ENCODE data around the gene ANG.
"Not testable (repeated sequence)": the region's sequence is repeated elsewhere in the genome, so short reads cannot be mapped to it uniquely, and the experiment has no call there.

The ANG gene

GRCh38 chr14:20662968-20663732, 25.4 kb upstream of the ANG start:
- FAIRE-seq: no peak
- TF ChIP-seq, protein P1, sequence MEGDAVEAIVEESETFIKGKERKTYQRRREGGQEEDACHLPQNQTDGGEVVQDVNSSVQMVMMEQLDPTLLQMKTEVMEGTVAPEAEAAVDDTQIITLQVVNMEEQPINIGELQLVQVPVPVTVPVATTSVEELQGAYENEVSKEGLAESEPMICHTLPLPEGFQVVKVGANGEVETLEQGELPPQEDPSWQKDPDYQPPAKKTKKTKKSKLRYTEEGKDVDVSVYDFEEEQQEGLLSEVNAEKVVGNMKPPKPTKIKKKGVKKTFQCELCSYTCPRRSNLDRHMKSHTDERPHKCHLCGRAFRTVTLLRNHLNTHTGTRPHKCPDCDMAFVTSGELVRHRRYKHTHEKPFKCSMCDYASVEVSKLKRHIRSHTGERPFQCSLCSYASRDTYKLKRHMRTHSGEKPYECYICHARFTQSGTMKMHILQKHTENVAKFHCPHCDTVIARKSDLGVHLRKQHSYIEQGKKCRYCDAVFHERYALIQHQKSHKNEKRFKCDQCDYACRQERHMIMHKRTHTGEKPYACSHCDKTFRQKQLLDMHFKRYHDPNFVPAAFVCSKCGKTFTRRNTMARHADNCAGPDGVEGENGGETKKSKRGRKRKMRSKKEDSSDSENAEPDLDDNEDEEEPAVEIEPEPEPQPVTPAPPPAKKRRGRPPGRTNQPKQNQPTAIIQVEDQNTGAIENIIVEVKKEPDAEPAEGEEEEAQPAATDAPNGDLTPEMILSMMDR (IDR thresholded peaks at IDR 0.05; ENCODE audit: insufficient read depth, missing control alignments): peak; percentile 30
- no peak for DNase-seq (ENCODE audit: insufficient read length, low spot score)

DNA sequence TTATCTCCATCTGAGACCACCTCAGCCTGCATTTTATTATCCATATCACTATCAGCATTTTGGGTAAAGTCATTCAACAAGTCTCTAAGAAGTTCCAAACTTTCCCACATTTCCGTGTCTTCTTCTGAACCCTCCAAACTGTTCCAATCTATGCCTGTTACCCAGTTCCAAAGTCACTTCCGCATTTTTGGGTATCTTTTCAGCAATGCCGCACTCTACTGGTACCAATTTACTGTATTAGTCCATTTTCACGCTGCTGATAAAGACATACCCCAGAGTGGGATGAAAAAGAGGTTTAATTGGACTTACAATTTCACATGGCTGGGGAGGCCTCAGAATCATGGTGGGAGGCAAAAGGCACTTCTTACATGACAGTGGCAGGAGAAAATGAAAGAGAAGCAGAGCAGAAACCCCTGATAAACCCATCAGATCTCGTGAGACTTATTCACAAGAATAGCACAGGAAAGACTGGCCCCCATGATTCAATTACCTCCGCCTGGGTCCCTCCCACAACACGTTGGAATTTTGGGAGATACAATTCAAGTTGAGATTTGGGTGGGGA, 22.1 kb upstream of the ANG start:
- not testable (repeated sequence) for FAIRE-seq; DNase-seq (ENCODE audit: insufficient read length, low spot score)

- DNase-seq (ENCODE audit: insufficient read length, low spot score): no peak
- FAIRE-seq: no peak
- TF ChIP-seq, protein P1 (IDR thresholded peaks at IDR 0.05; ENCODE audit: insufficient read depth, missing control alignments): no peak
These were observed 20.6 kb upstream of the ANG start for GRCh38 chr14:20667957-20668356.

GRCh38 chr14:20668969-20669368, 19.6 kb upstream of the ANG start:
- FAIRE-seq (no peak), DNase-seq (ENCODE audit: insufficient read length, low spot score) (no peak)
- TF ChIP-seq, protein P1 (IDR thresholded peaks at IDR 0.05; ENCODE audit: insufficient read depth, missing control alignments): no peak

GRCh38 chr14:20671597-20672283, 16.8 kb upstream of the ANG start:
- DNase-seq (ENCODE audit: insufficient read length, low spot score): no peak
- FAIRE-seq: no peak
- TF ChIP-seq, protein P1 (IDR thresholded peaks at IDR 0.05; ENCODE audit: insufficient read depth, missing control alignments): no peak

DNA sequence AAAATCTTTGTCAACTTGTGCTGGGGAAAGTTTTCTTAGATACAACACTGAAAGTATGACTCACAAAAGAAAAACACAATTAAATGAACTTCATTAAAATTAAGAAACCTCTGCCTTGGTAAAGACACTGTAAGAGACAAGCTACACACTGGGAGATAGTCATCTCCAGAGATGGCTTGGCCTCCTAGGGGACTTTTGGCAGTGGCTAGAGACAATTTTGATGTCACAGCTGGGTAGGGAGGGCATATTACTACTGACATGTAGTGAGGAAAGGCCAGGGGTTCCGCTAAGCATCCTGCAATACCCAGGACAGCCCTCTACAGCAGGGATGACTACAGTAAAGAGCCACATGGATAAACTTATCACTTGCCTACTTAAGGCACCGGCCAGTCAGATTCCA, 12.9 kb upstream of the ANG start:
- TF ChIP-seq, protein P1 (IDR thresholded peaks at IDR 0.05; ENCODE audit: insufficient read depth, missing control alignments): no peak
- DNase-seq (ENCODE audit: insufficient read length, low spot score): no peak
- no peak for FAIRE-seq

- no peak for DNase-seq (ENCODE audit: insufficient read length, low spot score)
- no peak for FAIRE-seq
- TF ChIP-seq, protein P1 (IDR thresholded peaks at IDR 0.05; ENCODE audit: insufficient read depth, missing control alignments): no peak
These were observed 12.5 kb upstream of the ANG start for GRCh38 chr14:20676072-20676471.

Data from D721Med (cell line).